T-helper 1 cell treated with Interleukin-12 subunit alpha and Interleukin-12 subunit beta and Interleukin-4 antibody, amounts not matched to agents 30 ng/mL and 1 ng/mL, for 36 hours (primary cell): ENCODE data around the gene SCAPER. TPM values are rescaled to one million over a fixed set of nuclear protein-coding genes. Genes with fewer than 3 reads are reported as not detected.

Experiments
- intact Hi-C: fragments of 100-400 bp; cut with micrococcal nuclease; formaldehyde crosslinking; loops from one replicate; pipeline ENCODE4 v1.15.1; 2024
- total RNA-seq: library from RNA; stranded (reverse); gene quantifications from 2 replicates; pipeline ENCODE4 v1.2.3, GENCODE V29; 2022

Gene SCAPER, protein sequence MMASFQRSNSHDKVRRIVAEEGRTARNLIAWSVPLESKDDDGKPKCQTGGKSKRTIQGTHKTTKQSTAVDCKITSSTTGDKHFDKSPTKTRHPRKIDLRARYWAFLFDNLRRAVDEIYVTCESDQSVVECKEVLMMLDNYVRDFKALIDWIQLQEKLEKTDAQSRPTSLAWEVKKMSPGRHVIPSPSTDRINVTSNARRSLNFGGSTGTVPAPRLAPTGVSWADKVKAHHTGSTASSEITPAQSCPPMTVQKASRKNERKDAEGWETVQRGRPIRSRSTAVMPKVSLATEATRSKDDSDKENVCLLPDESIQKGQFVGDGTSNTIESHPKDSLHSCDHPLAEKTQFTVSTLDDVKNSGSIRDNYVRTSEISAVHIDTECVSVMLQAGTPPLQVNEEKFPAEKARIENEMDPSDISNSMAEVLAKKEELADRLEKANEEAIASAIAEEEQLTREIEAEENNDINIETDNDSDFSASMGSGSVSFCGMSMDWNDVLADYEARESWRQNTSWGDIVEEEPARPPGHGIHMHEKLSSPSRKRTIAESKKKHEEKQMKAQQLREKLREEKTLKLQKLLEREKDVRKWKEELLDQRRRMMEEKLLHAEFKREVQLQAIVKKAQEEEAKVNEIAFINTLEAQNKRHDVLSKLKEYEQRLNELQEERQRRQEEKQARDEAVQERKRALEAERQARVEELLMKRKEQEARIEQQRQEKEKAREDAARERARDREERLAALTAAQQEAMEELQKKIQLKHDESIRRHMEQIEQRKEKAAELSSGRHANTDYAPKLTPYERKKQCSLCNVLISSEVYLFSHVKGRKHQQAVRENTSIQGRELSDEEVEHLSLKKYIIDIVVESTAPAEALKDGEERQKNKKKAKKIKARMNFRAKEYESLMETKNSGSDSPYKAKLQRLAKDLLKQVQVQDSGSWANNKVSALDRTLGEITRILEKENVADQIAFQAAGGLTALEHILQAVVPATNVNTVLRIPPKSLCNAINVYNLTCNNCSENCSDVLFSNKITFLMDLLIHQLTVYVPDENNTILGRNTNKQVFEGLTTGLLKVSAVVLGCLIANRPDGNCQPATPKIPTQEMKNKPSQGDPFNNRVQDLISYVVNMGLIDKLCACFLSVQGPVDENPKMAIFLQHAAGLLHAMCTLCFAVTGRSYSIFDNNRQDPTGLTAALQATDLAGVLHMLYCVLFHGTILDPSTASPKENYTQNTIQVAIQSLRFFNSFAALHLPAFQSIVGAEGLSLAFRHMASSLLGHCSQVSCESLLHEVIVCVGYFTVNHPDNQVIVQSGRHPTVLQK (N-terminal part only)
- 26.1 and 27.5 TPM in 2 replicates for total RNA-seq

DNA sequence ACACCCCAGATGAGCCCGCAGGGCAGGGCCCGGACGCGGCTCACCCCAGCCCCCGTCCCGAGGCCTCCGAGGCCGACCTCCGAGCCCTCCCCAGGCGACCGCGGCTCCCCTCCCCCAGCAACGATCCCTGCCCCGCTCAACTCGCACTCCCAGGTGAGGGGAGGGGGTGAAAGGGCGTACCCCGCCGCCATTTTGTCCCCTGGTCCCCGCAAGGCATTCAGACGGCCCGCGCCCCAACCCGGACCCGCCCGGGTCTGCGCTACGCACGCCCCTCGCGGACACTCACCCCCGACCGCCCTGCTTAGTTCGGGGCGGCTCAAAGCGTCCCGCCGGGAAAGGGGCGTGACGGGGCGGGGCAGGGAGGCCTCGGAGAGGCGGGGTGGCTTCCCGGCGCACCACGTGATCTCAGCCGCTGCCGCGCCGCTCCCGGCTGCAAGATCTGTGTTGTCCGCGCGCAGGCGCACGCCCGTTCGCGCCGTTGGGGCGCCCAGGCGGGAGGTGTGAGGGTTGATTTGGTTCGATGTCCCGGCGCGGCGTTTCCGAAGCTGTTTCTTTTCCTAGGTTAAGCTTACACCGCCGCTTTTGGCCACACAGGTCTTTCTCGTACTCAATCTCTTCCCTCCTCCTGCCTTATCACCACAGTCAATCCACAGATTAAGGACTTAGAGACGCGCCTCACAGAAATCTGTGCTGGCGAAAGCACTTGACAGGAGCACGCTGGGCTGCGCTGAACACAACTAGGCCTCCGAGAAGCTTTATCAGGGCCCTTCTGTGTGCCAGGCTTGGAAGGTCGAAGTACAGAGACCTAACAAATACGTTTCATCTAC lies at the start of gene SCAPER:
TSS of gene SCAPER (minus strand) at position 328 of the 827 bp plus-strand sequence. CDS start 21,523 bp downstream, outside the sequence.
- intact Hi-C loops, result loop anchor here (1.0 to 10.0 kb wide), 6 partner anchors 26 to 590 kb away; partner anchors contain the start of genes HMG20A, ISL2, PEAK1 and RCN2

GRCh38 chr15:76954744-76955143 lies 49.6 kb upstream of the SCAPER start:
- intact Hi-C loops, result no loop called here

DNA sequence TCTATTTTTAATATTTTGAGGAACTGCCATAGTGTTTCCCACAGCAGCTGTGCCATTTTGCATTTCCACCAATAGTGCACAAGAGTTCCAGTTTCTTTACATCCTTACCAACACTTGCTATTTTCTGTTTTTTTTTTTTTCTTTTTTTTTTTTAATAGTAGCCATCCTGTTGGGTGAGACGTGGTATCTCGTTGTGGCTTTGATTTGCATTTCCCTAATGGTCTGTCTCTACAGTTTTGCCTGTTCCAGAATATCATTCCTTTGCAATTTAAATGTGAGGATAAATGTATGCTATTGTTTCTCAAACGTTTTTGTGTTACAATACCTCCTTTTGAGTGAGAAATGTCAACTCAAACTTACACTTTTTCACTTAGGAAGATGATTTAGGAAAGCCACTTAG lies 48.8 kb upstream of the SCAPER start:
- intact Hi-C loops, result no loop called here

DNA sequence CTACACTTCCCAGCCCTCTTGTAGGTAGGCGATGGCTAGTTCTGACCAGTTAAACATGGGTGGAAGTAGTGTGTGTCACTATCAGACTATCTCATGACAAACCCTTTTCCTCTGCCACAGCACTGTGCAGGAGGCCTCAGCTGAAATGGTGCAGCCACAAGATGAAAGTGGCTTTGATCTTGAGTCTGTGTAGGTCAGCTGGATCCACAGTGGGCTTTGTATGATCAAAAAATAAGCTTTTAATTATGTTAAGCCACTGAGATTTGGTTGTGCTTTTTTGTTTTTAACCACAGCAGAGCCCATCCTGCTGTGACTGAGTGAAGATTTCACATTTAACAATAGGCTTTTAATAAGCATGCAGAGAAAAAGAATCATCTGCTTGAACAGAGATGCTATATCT lies 46.1 kb upstream of the SCAPER start:
- intact Hi-C loops, result no loop called here

- intact Hi-C loops, result no loop called here
These were observed 42.3 kb upstream of the SCAPER start for GRCh38 chr15:76947454-76947853.

DNA sequence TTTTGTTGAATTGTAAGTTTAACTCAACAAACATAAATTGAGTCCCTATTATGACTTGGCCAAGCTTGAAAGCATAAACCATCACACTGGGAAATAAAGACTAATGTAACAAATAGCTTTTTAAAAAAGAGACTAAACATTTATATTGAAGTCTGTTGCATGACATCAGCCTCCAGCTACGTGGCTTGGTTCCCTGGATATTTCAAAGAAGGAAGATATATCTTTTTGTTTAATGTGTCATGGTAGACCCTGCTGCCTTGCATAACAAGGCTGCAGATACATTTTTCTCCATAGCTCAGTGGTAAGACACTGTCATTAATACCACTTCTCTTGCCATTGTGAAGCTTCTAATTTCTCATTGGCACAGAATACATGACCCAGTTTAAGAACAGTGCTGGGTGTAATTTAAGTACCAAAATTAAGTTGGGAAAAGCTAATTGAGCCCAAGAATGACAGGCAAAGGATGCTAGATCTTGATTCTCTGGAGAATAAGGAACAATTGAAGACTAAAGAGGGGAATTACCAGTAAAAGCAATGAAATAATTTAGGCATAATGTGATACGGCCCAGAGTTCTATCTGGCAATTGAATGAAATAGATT lies 40.5 kb upstream of the SCAPER start:
- intact Hi-C loops, result no loop called here

DNA sequence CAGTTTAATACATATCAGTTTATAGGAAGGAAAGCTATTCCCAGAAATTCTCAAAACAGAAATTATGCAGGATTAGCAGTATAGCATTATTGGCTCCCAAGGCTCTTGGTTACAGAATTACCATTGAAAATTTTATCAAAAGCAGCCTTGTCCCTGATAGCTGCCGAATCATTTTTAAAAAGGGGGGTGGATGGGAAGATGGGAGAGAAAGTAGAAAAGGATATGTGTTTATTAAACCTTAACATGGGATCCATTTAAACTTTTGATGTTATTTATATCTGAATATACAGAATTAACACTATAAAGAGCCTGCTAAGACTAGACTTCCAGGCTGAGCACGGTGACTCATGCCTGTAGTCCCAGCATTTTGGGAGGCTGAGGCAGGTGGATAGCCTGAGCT lies 37.2 kb upstream of the SCAPER start:
- intact Hi-C loops, result no loop called here

- intact Hi-C loops, result no loop called here
These were observed 36.5 kb upstream of the SCAPER start for GRCh38 chr15:76941636-76942035.

DNA sequence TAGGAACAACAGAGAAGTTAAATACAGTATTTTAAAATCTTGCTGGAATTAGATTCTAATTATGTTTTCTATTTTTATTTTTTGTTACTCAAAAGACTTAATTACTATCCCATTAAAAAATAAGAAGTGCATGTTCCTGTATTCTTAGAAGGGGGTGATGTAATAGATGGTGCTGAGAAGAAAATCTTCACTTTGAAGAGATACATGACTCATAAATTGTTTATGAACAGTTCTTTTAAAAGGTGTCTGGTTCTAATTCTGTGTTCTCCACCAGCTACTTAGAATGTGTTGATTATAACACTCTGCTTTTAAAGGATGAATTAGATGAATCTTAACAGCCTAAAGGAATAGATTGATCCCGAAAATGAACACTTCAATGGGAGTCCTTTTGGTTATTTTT lies 34.6 kb upstream of the SCAPER start:
- intact Hi-C loops, result loop anchor here (10.0 kb wide), 1 partner anchor 625 kb away; the partner anchor contains the start of gene ETFA

DNA sequence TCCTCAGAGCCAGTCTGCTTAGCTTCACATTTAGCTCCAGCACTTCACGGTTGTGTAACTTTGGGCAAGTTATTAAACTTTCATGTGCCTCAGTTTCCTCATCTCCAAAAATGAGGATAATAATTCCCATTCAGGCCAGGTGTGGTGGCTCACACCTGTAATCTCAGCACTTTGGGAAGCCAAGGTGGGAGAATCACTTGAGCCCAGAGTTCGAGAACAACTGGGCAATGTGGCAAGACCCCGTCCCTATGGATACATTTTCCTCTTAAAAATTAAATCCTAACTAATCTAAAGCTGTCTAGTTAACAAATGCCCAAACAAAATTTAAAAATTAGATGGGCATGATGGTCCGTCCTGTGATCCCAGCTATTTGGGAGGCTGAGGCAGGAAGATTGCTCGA lies 33.6 kb upstream of the SCAPER start:
- intact Hi-C loops, result loop anchor here (10.0 kb wide), 1 partner anchor 624 kb away; the partner anchor contains the start of gene ETFA

GRCh38 chr15:76936671-76937070 lies 31.5 kb upstream of the SCAPER start:
- intact Hi-C loops, result loop anchor here (10.0 kb wide), 1 partner anchor 622 kb away; the partner anchor contains the start of gene ETFA

- intact Hi-C loops, result loop anchor here (10.0 kb wide), 1 partner anchor 621 kb away; the partner anchor contains the start of gene ETFA
These were observed 30.5 kb upstream of the SCAPER start for GRCh38 chr15:76935620-76936019.

DNA sequence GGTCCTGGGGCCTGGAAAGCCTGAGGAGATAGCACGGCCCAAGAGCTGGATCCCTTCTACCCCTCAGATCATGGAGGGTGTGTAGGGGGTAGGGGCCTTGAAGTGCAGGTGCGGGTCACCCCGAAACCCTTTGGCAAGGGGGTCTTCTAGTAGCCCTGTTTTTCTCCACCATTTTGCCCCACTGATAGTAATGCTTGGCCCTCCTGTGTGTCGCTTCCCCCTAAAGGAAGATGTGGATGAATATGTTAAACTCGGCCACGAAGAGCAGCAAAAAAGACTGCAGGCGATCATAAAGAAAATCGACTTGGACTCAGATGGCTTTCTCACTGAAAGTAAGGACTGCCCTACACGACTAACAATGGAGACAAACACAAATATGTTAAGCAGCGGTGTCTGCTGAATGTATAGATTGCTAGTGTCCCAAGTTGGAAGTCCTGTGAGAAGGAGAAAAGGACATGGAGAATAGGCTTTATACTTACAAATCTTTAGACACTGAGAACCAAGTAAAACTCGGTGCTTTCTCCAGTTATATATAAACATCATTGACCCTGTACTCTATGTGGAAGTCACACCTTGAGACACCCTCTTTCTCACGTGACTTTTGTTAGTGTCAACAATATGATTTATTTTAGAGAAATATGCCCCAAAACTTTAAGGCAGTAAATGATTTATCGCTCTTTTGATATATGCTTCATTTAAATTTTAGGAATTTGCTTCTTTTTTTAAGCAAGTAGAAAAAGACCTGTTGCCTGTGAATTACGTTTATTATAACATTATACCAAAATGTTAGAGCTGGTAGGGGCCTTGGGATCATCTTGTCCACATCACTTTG lies 27.2 kb upstream of the SCAPER start:
- intact Hi-C loops, result loop anchor here (5.0 to 10.0 kb wide), 5 partner anchors 80 to 740 kb away; partner anchors contain the start of gene ETFA

GRCh38 chr15:76931397-76932134 lies 26.4 kb upstream of the SCAPER start, which contains the start of gene RCN2:
Gene RCN2, plus strand, starts transcription at chr15:76931749. Its CDS starts 93 bp downstream, at chr15:76931842.
- intact Hi-C loops, result loop anchor here (1.0 to 10.0 kb wide), 10 partner anchors 26 to 1235 kb away; partner anchors contain the start of genes ETFA, HMG20A, PEAK1 and SCAPER

- intact Hi-C loops, result loop anchor here (1.0 to 10.0 kb wide), 10 partner anchors 26 to 1236 kb away; partner anchors contain the start of genes ETFA, HMG20A, PEAK1 and SCAPER
These were observed 25.8 kb upstream of the SCAPER start for GRCh38 chr15:76930831-76931396.

GRCh38 chr15:76929011-76929760 lies 24.0 kb upstream of the SCAPER start:
- intact Hi-C loops, result no loop called here
